Epidermal melanocyte (primary cell): ENCODE results near the gene EVX2.

ENCODE experiments used
- DNase-seq: peaks from one replicate; pipeline ENCODE4 v3.0.0; 2011; ENCODE audit warnings: low spot score; ENCODE audit not compliant: insufficient read length

EVX2 gene

DNA sequence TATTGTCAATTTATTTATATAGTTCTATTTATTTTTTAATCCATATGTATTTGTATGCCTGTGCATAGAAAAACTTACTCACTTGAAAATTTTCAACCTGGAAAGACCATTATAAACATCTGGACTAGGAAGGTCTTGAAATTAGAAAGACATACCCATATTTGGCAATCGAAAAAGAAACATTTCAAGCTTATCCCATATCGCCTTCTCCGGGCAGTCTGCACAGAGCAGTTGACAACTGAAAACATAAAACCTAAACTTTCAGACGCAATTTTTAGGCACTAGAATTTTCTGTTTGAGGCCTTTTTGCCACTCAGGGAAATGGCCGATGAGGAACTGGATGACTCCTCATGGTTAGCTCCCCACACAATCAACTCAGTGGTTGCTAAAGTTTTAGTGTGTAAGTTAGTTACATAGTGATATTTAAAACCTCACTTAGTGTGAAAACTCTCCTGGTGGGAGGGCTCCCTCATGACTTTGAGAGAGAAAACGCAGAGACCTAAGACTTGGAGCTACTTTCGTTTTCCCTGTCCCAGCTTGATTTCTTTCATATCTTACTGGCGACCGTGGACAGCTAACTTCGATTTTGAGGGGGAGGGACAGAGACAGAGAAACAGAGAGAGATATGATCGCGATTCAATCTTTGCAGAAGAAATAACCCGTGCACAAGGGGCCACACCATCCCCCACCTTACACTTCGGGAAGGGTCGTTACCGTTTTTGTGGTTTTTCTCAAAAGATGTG lies 12.7 kb upstream of the EVX2 start:
- no peak for DNase-seq

DNA sequence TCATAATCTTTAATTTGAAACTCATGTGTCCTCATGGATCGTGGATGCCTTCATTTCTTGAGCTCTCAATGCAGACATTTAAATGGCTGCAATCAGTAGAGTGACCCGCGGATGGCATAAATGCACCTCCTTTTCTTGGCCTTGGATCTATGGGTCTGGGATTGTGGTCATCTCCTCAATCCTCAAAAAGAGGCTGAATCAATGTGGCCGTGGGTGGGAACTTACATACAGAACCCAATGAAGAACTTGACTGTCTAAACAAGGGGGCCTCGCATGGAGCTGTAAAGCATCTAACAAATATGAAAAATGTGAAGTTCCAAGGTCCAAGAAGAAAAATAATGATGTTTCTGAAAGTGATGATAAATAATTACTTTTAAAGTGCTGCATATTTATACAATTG lies 11.7 kb upstream of the EVX2 start:
- DNase-seq, result no peak

DNA sequence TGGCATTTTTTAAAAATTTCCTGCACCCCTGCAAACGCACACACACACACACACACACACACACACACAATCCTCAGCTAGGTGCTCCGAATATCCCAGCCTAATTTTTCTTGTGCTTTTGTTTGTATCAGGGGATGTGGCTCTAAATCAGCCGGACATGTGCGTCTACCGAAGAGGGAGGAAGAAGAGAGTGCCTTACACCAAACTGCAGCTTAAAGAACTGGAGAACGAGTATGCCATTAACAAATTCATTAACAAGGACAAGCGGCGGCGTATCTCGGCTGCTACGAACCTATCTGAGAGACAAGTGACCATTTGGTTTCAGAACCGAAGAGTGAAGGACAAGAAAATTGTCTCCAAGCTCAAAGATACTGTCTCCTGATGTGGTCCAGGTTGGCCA lies 10.6 kb upstream of the EVX2 start:
- DNase-seq, result no peak

DNA sequence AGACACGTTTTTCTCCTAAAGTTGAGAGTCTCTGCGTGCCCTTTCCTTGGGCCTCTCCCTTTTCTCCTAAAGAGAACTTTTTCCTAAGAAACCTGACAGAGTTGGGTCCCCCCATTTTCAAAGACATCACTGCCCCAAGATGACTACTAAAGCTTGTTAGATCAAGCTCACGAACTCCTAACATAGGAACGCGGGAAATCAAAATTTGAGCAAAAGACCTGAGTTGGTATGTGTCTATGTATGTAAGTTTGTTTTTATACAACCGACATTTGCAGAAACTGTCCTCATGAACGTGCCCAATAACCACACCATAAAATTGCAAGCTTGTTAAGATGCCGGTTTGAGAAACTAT lies 10.1 kb upstream of the EVX2 start:
- no peak for DNase-seq

GRCh38 chr2:176093145-176093897 lies 9.6 kb upstream of the EVX2 start:
- DNase-seq, result no peak

GRCh38 chr2:176092270-176093144 lies 8.7 kb upstream of the EVX2 start, which contains the start of gene HOXD13:
Gene HOXD13 (plus strand): TSS chr2:176092721. CDS start chr2:176092891, 170 bp downstream.
- no peak for DNase-seq

DNA sequence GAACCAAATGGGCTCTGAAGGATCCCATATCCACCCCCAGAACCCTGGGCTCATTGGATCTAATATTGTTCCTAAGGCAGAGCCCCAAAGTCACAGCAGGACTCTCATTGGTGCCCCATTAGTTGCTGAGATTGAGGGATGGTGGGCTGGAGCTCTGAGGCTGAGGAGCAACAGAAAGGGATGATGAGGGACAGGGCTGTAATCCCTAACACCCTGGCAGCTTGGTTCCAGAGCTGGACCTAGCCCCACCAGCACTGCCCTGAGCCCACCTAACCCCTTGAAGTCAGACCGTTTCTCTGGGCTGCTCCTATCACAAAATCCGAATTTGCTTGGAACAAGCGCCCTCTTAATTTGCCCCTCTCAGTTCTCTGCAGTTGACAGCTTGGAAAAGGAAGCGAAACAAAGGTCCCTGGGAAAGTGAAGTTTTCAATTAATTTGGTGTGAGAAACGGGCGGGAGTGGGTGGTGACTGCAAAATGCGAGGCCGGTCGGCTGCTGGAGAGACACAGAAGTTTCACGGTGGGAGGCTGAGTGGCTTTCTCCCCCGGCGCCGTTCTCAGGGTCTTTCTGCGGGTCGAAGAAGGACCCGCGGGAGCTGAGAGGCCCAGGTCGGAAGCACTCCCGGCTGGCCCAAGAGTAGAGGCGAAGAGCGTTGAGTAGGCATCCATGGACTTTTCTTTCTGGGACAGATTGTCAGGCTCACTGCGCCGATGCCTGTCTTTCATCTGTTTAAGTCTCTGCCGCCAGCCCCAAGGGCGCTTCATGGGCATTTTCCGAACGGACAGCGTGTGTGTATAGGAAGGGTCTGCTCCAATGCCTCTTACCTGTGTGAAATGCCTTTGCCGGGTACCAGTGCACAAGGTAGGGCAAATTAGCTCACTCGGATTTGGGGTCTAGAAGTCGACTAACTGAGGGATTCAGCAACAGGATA lies 7.8 kb upstream of the EVX2 start:
- no peak for DNase-seq

GRCh38 chr2:176090862-176091261 lies 7.1 kb upstream of the EVX2 start:
- no peak for DNase-seq

GRCh38 chr2:176089843-176090395 lies 6.2 kb upstream of the EVX2 start:
- no peak for DNase-seq

- no peak for DNase-seq
Observed at GRCh38 chr2:176088937-176089842, 5.4 kb upstream of the EVX2 start.

- no peak for DNase-seq
Observed at GRCh38 chr2:176088048-176088936, 4.5 kb upstream of the EVX2 start.

DNA sequence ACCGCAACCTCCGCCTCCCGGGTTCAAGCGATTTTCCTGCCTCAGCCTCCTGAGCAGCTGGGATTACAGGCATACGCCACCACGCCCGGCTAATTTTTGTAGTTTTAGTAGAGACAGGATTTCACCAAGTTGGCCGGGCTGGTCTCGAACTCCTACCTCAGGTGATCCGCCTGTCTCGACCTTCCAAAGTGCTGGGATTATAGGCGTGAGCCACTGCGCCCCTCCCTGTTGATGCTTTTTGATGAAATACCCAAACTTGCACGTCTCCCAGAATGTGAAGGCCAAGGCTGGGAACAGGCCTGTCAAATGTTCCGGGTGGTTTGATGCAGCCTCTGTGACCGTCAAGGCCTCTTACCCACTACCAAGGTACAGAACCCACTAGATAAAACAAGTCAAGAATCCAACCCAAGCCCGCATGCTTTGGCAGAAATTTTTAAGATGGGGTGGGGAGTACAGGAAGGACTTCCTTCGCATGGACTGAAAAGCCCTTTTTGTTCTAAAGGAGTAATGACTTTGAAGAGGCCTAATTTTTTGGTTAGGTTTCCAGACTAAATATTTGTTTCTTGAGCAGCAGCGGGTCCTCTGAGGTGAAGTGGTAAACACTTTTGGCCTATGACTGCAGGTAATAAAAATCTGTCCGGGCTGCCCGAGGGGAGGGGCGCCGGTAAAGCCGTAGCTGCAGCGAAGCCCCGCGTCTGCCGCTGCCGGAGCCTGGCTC lies 3.7 kb upstream of the EVX2 start:
- DNase-seq, result no peak

- DNase-seq, result no peak
Observed at GRCh38 chr2:176085861-176086771, 2.4 kb upstream of the EVX2 start.

- no peak for DNase-seq
Observed at GRCh38 chr2:176085120-176085788, 1.5 kb upstream of the EVX2 start.

- no peak for DNase-seq
Observed at GRCh38 chr2:176084611-176085119, 903 bp upstream of the EVX2 start.
